Endothelial cell of coronary artery (primary cell): ENCODE results near the gene PRIMPOL. TPM values are rescaled to one million over a fixed set of nuclear protein-coding genes. Genes with fewer than 3 reads are reported as not detected.

Source experiments
- total RNA-seq: library from RNA; depleted of rRNA; stranded (reverse); fragments of >200 nt; gene quantifications from 2 replicates; pipeline ENCODE4 v1.2.3, GENCODE V29; 2014

Gene PRIMPOL
- 8.9 and 14.0 TPM in 2 replicates for total RNA-seq

GRCh38 chr4:184649026-184649970 is at the start of gene PRIMPOL, which contains the start of gene CASP3:
PRIMPOL (plus strand) TSS chr4:184649738; CDS start chr4:184657141, 7,403 bp downstream.
CASP3 (minus strand) TSS chr4:184649447; CDS start chr4:184638453, 10,994 bp downstream.

GRCh38 chr4:184733654-184734524 is 84.4 kb downstream of the PRIMPOL start, which contains the start of gene CENPU:
CENPU (minus strand) TSS chr4:184734096; CDS start chr4:184734062, 34 bp downstream.

Other genes starting within 250 kb of the PRIMPOL start
- 18.4 and 23.0 TPM in 2 replicates for gene IRF2, start 175.2 kb upstream of the PRIMPOL start, total RNA-seq
- gene CASP3, start 291 bp upstream of the PRIMPOL start, total RNA-seq, result 62.0 and 76.8 TPM in 2 replicates
- gene CENPU, start 84.4 kb downstream of the PRIMPOL start, total RNA-seq, result 7.1 and 23.0 TPM in 2 replicates
- 24.1 and 30.5 TPM in 2 replicates for gene ACSL1, start 176.2 kb downstream of the PRIMPOL start, total RNA-seq